C4-2B (cell line): ENCODE results near the gene PARS2.

Source experiments
- CTCF ChIP-seq: fragments of 450-650 bp; conservative IDR thresholded peaks from 2 replicates; pipeline ENCODE4 v1.5.1; 2017; ENCODE audit warnings: mild to moderate bottlenecking
- ZFX ChIP-seq: fragments of 450-650 bp; IDR thresholded peaks from 2 replicates; pipeline ENCODE4 v1.6.1; 2017

- TF ChIP-seq CTCF: no peak
- TF ChIP-seq ZFX: no peak
These were observed 20.7 kb downstream of the PARS2 start for GRCh38 chr1:54743416-54744226.
